Mesothelial cell of epicardium (in vitro differentiated cells): ENCODE measurements around the gene PBX2. TPM values are rescaled to one million over a fixed set of nuclear protein-coding genes. Genes with fewer than 3 reads are reported as not detected.

Source experiments
- DNase-seq, 2 experiments: peaks; one replicate each; pipeline ENCODE4 v3.0.0; 2021; ENCODE audit warnings: low spot score in 2 of 2; ENCODE audit not compliant: unreplicated experiment in 2 of 2
- H3K27ac Mint-ChIP-seq: 2 replicates; pipeline ENCODE4 v1.8.0; 2021; ENCODE audit warnings: mixed read lengths
- H3K27me3 Mint-ChIP-seq: 2 replicates; pipeline ENCODE4 v1.8.0; 2021; ENCODE audit warnings: low read depth, mixed read lengths
- H3K36me3 Mint-ChIP-seq: 2 replicates; pipeline ENCODE4 v1.8.0; 2021; ENCODE audit warnings: mixed read lengths
- H3K4me1 Mint-ChIP-seq: 2 replicates; pipeline ENCODE4 v1.8.0; 2021; ENCODE audit warnings: mixed read lengths
- H3K4me3 Mint-ChIP-seq: 2 replicates; pipeline ENCODE4 v1.8.0; 2021; ENCODE audit warnings: mild to moderate bottlenecking, moderate library complexity, mixed read lengths
- H3K9me3 Mint-ChIP-seq: 2 replicates; pipeline ENCODE4 v1.8.0; 2021; ENCODE audit warnings: mixed read lengths
- total RNA-seq: library from RNA; stranded (reverse); gene quantifications from 3 replicates; pipeline ENCODE4 v1.2.1, GENCODE V29; 2021
- TF ChIP-seq, protein P1 (sequence below): fragments of 200-600 bp; sonication (generic); IDR thresholded peaks from one replicate; pipeline ENCODE4 v1.5.0; 2021; ENCODE audit warnings: antibody characterized with exemption; ENCODE audit not compliant: unreplicated experiment

PBX2 gene
- total RNA-seq, 1 donor from 2014 or later = 236 TPM

DNA sequence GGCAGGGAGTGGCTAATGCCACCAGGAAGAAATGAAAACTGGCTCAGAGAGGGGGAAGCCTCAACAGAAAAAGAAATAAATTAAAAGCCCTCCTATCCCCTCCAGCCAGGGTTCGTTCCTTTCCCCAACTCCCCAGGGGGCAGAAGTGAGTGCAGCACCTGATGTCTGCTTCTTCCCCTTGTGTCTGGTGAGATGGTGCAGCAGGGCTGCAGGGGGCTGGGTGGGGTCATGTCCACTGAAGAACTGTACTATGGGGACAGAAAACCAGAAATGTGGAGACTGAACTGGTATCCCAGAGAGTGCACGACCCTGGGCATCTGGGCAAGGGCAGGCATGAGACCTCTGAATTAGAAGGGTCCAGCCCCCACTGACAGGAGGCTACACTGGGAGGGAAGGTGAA lies 21.7 kb downstream of the PBX2 start:
- no peaks in the 10 kb centered on the region for H3K9me3 Mint-ChIP-seq
- peaks cover 37% of the 10 kb centered on the region for H3K36me3 Mint-ChIP-seq
- H3K27ac Mint-ChIP-seq = no peak overlapping the region
- H3K27me3 Mint-ChIP-seq = no peaks in the 10 kb centered on the region
- H3K4me3 Mint-ChIP-seq = no peak overlapping the region
- DNase-seq = no peak
- peaks cover 12% of the 10 kb centered on the region for H3K4me1 Mint-ChIP-seq
- TF ChIP-seq, protein P1, sequence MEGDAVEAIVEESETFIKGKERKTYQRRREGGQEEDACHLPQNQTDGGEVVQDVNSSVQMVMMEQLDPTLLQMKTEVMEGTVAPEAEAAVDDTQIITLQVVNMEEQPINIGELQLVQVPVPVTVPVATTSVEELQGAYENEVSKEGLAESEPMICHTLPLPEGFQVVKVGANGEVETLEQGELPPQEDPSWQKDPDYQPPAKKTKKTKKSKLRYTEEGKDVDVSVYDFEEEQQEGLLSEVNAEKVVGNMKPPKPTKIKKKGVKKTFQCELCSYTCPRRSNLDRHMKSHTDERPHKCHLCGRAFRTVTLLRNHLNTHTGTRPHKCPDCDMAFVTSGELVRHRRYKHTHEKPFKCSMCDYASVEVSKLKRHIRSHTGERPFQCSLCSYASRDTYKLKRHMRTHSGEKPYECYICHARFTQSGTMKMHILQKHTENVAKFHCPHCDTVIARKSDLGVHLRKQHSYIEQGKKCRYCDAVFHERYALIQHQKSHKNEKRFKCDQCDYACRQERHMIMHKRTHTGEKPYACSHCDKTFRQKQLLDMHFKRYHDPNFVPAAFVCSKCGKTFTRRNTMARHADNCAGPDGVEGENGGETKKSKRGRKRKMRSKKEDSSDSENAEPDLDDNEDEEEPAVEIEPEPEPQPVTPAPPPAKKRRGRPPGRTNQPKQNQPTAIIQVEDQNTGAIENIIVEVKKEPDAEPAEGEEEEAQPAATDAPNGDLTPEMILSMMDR = no peak

GRCh38 chr6:32167761-32168262 lies 22.2 kb downstream of the PBX2 start:
- DNase-seq = no peak
- peaks cover 7% of the 10 kb centered on the region for H3K4me1 Mint-ChIP-seq
- TF ChIP-seq, protein P1 = no peak
- peak overlapping the region; percentile 45 for H3K27ac Mint-ChIP-seq
- H3K36me3 Mint-ChIP-seq = peaks cover 41% of the 10 kb centered on the region
- no peaks in the 10 kb centered on the region for H3K9me3 Mint-ChIP-seq
- no peaks in the 10 kb centered on the region for H3K27me3 Mint-ChIP-seq
- no peak overlapping the region for H3K4me3 Mint-ChIP-seq

DNA sequence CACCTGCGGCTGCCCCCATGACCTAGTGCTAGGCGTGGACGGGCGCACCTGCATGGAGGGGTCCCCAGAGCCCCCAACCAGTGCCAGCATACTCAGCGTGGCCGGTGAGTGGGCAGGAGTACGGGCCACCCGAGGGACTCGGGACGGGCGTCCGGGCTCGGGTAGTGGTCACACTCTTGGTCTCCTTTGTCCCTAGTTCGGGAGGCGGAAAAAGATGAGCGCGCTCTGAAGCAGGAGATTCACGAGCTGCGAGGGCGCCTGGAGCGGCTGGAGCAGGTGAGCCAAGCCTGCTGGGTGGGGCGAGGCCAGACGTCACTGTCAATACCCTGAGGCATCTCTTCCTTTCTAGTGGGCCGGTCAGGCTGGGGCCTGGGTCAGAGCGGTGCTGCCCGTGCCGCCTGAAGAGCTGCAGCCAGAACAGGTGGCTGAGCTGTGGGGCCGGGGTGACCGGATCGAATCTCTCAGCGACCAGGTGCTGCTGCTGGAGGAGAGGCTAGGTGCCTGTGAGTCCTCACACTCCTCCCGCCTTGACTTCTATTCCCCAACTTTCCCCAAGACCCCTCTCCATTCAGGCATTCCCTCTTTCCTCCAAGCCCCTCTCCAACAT lies 22.7 kb downstream of the PBX2 start:
- no peaks in the 10 kb centered on the region for H3K9me3 Mint-ChIP-seq
- H3K36me3 Mint-ChIP-seq = peaks cover 45% of the 10 kb centered on the region
- TF ChIP-seq, protein P1 = no peak
- H3K27me3 Mint-ChIP-seq = no peaks in the 10 kb centered on the region
- no peak overlapping the region for H3K4me3 Mint-ChIP-seq
- H3K4me1 Mint-ChIP-seq = peaks cover 4% of the 10 kb centered on the region
- no peak for DNase-seq
- H3K27ac Mint-ChIP-seq = peak overlapping the region; percentile 45

GRCh38 chr6:32166411-32167061 lies 23.5 kb downstream of the PBX2 start:
- H3K4me3 Mint-ChIP-seq = no peak overlapping the region
- peaks cover 45% of the 10 kb centered on the region for H3K36me3 Mint-ChIP-seq
- no peak overlapping the region for H3K27ac Mint-ChIP-seq
- TF ChIP-seq, protein P1 = no peak
- no peak for DNase-seq
- no peaks in the 10 kb centered on the region for H3K27me3 Mint-ChIP-seq
- H3K4me1 Mint-ChIP-seq = peaks cover 4% of the 10 kb centered on the region
- H3K9me3 Mint-ChIP-seq = no peaks in the 10 kb centered on the region

DNA sequence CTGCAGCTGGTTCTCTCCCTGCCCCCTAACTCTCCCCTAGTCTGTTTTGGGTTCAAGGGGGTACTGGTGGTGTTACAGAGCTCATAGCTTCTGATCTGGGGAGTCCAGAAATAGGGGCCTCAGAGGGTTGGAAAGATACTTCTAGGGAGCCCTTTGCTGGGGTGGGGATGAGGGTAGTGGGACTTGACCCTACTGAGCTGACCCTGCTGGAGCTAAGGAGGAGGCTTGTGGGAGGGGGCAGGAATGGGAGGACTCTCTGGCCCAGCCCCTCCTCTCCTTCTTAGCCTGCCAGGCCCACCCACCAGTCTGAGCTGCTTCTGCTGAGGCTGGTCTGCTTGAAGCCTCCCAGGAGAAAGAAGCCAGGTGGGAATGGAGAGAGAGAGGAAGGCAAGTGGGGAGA lies 25.7 kb downstream of the PBX2 start, which contains the start of gene EGFL8:
Gene EGFL8, plus strand, starts transcription at position 301 of the 400 bp plus-strand sequence. CDS start 1,571 bp downstream, outside the sequence.
- H3K9me3 Mint-ChIP-seq = no peaks in the 10 kb centered on the region
- no peak within 1 kb of the TSS for H3K27ac Mint-ChIP-seq
- H3K4me3 Mint-ChIP-seq = no peak within 1 kb of the TSS
- peaks cover 38% of the 10 kb centered on the region for H3K36me3 Mint-ChIP-seq
- H3K27me3 Mint-ChIP-seq = no peaks in the 10 kb centered on the region
- TF ChIP-seq, protein P1 = no peak
- DNase-seq = no peak
- H3K4me1 Mint-ChIP-seq = peaks cover 4% of the 10 kb centered on the region
